ENCODE data around the gene NDUFS6.
"Not testable (repeated sequence)": the region's sequence is repeated elsewhere in the genome, so short reads cannot be mapped to it uniquely, and the experiment has no call there.

Gene NDUFS6

DNA sequence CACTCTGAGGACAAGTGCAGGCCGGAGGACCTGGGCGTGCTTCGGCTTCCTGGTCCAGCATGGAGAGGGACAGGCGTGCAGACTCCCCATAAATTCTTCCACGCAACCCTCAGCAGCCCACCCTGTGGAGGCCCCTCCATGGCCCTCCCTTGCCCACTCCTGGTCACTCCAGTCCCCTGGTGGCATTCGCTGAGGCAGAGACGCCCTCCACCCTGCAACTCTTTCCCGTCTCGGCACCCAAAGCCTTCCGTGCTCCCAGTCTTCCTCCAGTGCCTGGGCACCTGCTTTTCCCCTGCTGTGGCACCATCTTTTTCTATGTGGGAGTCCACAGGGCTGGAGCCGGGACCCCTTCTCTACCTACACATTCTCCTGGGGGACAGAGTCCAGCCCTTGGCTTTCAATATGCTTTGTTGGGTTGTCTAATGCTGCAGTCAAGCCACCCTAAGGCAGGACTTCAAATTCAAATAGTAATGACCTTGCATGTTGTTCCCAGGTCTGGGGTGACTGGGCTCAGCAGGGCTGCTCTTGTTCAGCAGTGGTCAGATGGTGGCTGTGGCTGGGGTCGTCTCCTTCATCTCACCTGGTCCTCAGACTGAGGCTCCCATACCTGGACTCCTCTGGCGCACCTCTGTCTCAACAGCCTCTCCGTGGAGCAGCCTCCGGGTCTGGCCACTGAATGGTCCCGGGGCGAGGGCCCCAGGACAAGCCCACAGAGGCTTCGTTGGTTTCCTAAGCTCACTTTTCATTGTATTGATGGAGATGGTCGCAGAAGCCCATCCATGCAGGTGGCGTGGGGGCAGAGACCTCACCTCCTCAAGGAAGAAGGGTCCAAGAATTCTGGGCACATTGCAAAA is 16.8 kb upstream of the NDUFS6 start:
- no peak for DNase-seq

DNA sequence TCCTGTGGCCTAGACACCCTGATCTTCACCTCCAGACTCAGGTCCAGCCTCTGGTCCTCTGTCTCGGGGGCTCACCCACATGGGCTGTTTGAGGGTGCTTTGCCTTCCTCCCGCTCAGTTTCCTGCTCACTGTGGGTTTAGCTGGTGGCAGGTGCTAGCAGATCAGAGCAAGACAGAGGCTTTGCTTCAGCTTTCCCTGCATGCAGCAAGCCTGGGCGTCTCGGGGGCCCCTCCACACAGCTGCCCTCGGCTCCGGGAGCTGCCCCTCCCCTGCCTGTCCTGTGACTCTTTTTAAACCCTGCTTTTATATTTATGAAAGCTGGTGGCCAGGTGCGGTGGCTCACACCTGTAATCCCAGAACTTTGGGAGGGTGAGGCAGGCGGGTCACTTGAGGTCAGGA is 16.1 kb upstream of the NDUFS6 start:
- no peak for DNase-seq

- no peak for DNase-seq
These were observed 15.2 kb upstream of the NDUFS6 start for GRCh38 chr5:1785984-1786383.

GRCh38 chr5:1786621-1787471 is 14.4 kb upstream of the NDUFS6 start:
- no peak for DNase-seq

DNA sequence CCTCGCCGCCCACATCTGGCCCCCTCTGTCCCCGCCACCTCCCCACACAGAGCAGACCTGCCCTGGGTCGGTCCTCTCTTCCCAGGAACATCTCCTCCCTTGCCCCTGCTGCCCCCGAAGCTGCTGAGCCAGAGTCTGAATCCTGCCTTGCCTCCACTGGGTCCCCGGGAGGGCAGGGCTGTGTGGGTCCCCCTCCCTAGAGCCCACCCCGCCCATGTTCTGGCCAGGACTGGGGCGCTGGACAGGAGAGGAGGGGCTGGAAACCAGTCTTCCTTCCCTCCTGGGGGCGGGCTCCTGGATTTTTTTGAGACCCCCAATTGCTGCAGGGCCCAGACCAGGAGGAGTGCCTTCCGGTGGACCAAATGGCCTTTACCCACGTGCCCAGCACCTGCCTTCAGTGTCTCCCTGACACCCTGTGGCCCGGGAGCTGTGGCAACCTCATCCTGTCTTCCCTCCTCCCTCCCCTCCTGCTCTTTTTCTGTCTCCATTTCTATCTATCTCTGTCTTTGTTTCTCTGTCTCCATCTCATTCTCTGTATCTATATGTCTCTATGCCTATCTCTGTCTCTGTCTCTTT is 13.6 kb upstream of the NDUFS6 start:
- no peak for DNase-seq

- DNase-seq: no peak
These were observed 13.0 kb upstream of the NDUFS6 start for GRCh38 chr5:1788200-1788599.

DNA sequence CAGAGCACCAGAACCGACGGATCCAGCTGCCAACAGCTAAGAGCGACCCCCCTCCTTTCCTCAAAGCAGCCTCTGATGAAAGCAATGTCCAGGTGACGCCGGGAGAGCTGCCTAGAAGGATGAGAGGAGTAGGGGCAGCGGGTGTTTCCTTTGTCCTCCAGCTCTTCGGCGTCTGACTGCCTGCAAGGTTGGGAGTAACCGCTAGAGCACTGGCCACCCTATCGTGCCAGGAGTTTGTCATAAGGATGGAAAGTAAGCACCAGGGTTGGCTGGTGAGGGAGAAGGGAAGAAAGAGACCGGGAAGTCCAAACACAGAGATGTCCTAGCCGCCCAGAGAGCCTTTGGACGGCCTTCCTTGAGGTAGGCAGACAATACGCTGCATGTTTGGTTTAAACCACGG is 12.4 kb upstream of the NDUFS6 start:
- no peak for DNase-seq

GRCh38 chr5:1789438-1789833 is 11.8 kb upstream of the NDUFS6 start:
- DNase-seq: not testable (repeated sequence)

GRCh38 chr5:1789834-1790471 is 11.3 kb upstream of the NDUFS6 start:
- no peak for DNase-seq

DNA sequence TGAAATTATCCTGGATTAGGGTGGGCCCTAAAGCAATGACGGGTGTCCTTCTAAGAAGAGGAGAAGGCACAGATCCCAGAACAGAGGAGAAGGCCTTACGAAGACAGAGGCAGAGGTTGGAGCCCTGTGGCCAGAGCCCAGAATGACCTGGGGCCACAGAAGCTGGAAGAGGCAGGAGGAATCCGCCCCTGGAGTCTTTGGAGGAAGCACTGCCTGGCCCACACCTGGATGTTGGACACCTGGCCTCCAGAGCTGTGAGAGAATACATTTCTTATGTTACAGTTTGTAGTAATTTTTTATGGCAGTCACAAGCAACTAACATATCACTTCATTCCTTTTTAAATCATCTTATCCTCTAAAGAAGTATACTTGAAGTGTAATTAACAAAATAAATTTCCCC is 10.0 kb upstream of the NDUFS6 start:
- no peak for DNase-seq

GRCh38 chr5:1792842-1793266 is 8.4 kb upstream of the NDUFS6 start:
- peak; percentile 80 for DNase-seq

- peak; percentile 63 for DNase-seq
These were observed 7.9 kb upstream of the NDUFS6 start for GRCh38 chr5:1793301-1793740.

DNA sequence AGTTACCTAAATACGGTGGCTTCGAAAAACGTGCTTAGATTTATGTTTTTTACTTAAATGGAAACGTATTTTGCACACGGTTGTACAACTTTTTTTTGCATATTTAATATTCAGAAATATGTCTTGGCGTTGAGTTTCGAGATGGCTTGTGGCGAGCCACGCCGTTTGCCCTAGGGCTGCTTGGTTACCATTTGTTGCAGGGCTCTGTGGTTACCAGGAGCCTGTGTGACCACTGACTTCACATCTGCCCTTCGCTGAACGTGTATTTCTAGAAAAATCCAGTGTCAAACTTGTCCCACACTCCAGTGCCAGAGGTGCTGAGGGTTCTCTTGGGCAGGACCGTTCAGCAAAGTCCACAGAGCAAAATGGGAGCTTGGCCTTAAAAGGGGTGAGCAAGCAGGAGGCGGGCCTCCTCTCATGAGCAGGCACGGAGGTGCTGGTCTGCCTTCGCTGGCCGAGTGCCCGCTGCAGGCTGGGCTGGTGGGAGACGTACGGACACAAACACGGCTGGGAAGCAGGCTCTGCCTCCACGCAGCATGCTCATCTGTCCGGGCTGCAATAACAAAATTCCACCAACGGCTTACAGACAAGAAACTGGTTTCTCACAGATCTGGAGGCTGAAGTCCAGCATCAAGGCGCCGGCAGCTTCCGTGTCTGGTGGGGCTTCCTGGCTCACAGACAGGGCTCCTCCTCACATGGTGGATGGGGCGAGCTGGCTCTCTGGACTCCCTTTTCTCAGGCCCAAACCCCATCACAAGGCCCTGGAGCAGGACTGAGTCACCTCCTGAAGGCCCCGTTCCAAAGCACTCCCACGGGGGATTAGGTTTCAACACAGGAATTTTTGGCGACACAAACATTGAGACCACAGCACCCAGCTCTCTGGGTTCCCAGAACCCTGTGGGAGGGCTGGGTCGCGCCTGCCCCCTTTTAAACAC is 7.0 kb upstream of the NDUFS6 start:
- no peak for DNase-seq

DNA sequence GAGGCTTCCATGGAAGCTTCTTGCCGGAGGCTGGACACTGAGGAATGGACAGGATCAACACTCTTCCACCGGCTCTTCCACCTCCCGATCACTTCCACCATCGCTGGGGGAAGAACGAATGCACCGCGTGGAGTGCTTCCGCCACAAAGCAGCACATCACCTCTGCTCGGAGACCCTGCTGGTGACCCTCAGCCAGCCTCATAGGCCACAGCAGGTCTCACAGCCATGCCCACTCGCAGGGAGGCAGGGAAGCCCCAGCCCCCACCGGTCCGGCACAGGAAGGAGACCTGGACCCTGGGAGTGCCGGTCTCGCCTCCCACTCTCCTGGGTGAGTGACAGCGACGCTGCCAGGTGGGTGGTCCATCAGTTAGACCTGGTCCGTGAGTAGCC is 6.3 kb upstream of the NDUFS6 start:
- DNase-seq: no peak

- no peak for DNase-seq
These were observed 5.7 kb upstream of the NDUFS6 start for GRCh38 chr5:1795506-1795905.

- DNase-seq: no peak
These were observed 5.3 kb upstream of the NDUFS6 start for GRCh38 chr5:1795931-1796330.

DNA sequence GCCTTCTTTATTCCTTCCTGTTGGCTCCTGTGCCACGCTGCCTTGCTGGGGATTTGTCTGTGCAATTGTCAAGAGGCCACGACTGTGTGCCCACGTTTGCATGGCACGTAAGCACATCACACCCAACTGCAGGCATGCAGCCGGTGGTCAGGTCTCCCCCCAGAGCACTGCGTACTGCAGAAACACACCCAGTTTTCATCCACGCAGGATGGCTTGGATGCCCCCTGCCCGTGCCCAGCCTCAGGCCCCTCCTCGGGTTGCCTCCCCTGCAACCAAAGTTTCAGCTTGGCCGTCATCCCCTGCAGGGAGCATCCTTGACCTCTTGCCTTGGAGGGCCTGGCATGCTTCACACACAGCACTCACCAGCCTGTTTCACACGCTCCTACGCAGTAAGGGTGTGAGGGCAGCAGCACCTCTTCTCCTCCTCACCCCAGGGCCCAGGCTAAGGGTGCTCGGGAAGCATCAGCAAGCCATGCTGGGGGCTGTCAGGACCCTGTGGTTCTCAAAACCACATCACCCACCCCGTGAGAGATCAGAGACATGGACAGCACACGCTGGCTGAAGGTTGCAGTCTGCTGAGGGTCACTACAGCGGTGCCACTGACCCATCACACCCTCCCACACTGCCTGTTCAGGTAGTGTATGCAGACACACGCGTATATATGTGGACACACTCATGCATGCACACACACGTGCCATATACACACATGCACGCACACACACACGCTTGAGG is 4.7 kb upstream of the NDUFS6 start:
- no peak for DNase-seq

GRCh38 chr5:1797103-1797800 is 4.0 kb upstream of the NDUFS6 start:
- no peak for DNase-seq

DNA sequence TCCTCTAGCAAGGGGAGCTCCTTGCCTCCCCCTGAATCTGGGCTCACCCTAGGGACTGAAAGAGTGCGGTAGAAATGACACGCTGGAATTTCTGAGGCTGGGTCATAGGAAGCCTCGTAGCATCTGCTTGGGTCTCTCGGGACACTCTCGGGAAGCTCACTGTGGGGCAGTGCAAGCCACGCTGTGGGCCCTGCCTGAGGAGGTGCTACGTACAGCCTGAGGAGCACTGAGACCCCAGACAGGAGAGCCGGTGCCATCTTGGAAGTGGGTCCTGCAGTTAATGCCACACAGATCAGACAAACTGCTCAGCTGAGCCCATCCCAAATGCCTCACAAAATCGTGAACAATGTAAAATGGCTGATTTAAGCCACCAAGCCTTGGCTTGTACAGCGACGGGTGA is 3.4 kb upstream of the NDUFS6 start:
- DNase-seq: no peak

DNA sequence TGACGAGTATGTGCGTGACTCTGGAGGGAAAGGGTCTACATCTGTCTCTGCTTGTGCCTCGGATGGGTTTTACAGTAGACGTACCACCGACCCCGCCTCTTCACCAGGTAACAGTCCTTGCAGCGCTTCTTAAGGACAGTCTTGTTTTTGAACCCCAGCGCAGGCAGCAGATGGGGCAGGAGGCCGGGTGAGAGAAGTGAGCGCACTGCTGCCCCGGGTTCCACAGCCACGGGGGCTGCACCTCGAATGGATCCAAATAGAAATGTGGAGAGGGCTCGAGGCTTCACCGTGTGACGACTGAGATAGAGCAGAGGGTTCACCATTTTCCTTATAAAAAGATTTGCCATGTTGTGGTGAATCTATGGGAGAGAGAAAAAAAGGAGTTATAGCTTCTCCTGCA is 2.6 kb upstream of the NDUFS6 start:
- DNase-seq: not testable (repeated sequence)

Measured in activated naive CD4-positive, alpha-beta T cell treated with Interleukin-2 at 50 U/mL for 16 hours (primary cell).